ENCODE data around the gene GFRA1.

The GFRA1 gene

GRCh38 chr10:116094356-116094755 lies 178.7 kb downstream of the GFRA1 start:
- Histone ChIP-seq H3K9me2 (replicated peaks; ENCODE audit: insufficient read depth, low read length) (no peaks in the 10 kb centered on the region), H3F3A (ENCODE audit: insufficient read depth) (no peaks in the 10 kb centered on the region), H3K27ac (ENCODE audit: low read depth, low read length) (no peak overlapping the region), H3K79me2 (ENCODE audit: insufficient read depth, low read length) (no peaks in the 10 kb centered on the region), H3K36me3 (ENCODE audit: low read length) (no peaks in the 10 kb centered on the region), H3K4me2 (ENCODE audit: low read depth, low read length, poor library complexity, severe bottlenecking) (no peak overlapping the region), H4K20me1 (ENCODE audit: low read depth, low read length) (no peaks in the 10 kb centered on the region), H3K9ac (ENCODE audit: low read length) (no peak overlapping the region), H3K4me3 (ENCODE audit: insufficient read depth, low read length, poor library complexity, severe bottlenecking) (no peak overlapping the region), H3K9me3 (ENCODE audit: insufficient read depth, low read length) (no peaks in the 10 kb centered on the region), H3K27me3 (ENCODE audit: low read length) (no peaks in the 10 kb centered on the region), H2AFZ (ENCODE audit: low read depth, low read length, severe bottlenecking) (no peak overlapping the region)
- TF ChIP-seq EZH2phosphoT487 (conservative IDR thresholded peaks at IDR 0.05; ENCODE audit: low read length) (no peak), CTCF (IDR thresholded peaks at IDR 0.05; ENCODE audit: insufficient read depth, low read length, poor library complexity, severe bottlenecking) (no peak)

DNA sequence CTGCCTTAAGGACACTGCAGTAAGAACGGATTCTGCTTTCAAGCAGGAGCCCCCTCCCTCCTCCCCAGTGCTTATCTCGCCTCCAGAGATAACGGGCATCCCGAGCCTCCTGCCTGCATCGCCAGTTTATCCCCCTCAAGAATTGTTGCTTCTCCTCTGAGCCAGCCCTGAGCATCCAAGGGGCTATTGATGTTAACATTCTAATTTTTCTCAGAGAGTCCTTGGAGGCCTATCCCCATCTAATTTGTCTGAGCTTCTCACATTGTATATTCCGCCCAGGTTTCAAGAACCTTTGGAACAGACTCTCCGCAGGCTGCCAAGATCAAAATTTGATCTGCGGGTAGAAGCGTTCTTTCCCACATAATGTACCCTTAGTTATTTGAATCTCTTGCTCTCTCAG lies 180.0 kb downstream of the GFRA1 start:
- TF ChIP-seq CTCF (IDR thresholded peaks at IDR 0.05; ENCODE audit: insufficient read depth, low read length, poor library complexity, severe bottlenecking) (no peak), EZH2phosphoT487 (conservative IDR thresholded peaks at IDR 0.05; ENCODE audit: low read length) (no peak)
- no peak overlapping the region for H3K4me3 ChIP-seq (ENCODE audit: insufficient read depth, low read length, poor library complexity, severe bottlenecking)
- no peaks in the 10 kb centered on the region for H3K9me2 ChIP-seq (replicated peaks; ENCODE audit: insufficient read depth, low read length)
- no peak overlapping the region for H3K4me2 ChIP-seq (ENCODE audit: low read depth, low read length, poor library complexity, severe bottlenecking)
- H3K36me3 ChIP-seq (ENCODE audit: low read length) = no peaks in the 10 kb centered on the region
- no peaks in the 10 kb centered on the region for H3K79me2 ChIP-seq (ENCODE audit: insufficient read depth, low read length)
- H4K20me1 ChIP-seq (ENCODE audit: low read depth, low read length) = no peaks in the 10 kb centered on the region
- H3K9me3 ChIP-seq (ENCODE audit: insufficient read depth, low read length) = no peaks in the 10 kb centered on the region
- H3F3A ChIP-seq (ENCODE audit: insufficient read depth) = no peaks in the 10 kb centered on the region
- H3K9ac ChIP-seq (ENCODE audit: low read length) = no peak overlapping the region
- H3K27ac ChIP-seq (ENCODE audit: low read depth, low read length) = no peak overlapping the region
- H2AFZ ChIP-seq (ENCODE audit: low read depth, low read length, severe bottlenecking) = no peak overlapping the region
- H3K27me3 ChIP-seq (ENCODE audit: low read length) = no peaks in the 10 kb centered on the region

GRCh38 chr10:116088985-116089384 lies 184.0 kb downstream of the GFRA1 start:
- Histone ChIP-seq H3K9me3 (ENCODE audit: insufficient read depth, low read length) (no peaks in the 10 kb centered on the region), H4K20me1 (ENCODE audit: low read depth, low read length) (no peaks in the 10 kb centered on the region), H3K79me2 (ENCODE audit: insufficient read depth, low read length) (no peaks in the 10 kb centered on the region), H3K9ac (ENCODE audit: low read length) (no peak overlapping the region), H3K9me2 (replicated peaks; ENCODE audit: insufficient read depth, low read length) (no peaks in the 10 kb centered on the region), H3K36me3 (ENCODE audit: low read length) (no peaks in the 10 kb centered on the region), H3F3A (ENCODE audit: insufficient read depth) (no peaks in the 10 kb centered on the region), H3K27ac (ENCODE audit: low read depth, low read length) (no peak overlapping the region), H3K4me3 (ENCODE audit: insufficient read depth, low read length, poor library complexity, severe bottlenecking) (no peak overlapping the region), H3K27me3 (ENCODE audit: low read length) (no peaks in the 10 kb centered on the region), H3K4me2 (ENCODE audit: low read depth, low read length, poor library complexity, severe bottlenecking) (no peak overlapping the region), H2AFZ (ENCODE audit: low read depth, low read length, severe bottlenecking) (no peak overlapping the region)
- no peak for TF ChIP-seq CTCF (IDR thresholded peaks at IDR 0.05; ENCODE audit: insufficient read depth, low read length, poor library complexity, severe bottlenecking)
- no peak for TF ChIP-seq EZH2phosphoT487 (conservative IDR thresholded peaks at IDR 0.05; ENCODE audit: low read length)
